H9 (cell line): Measurements from ENCODE around the gene STARD7. TPM values are rescaled to one million over a fixed set of nuclear protein-coding genes. Genes with fewer than 3 reads are reported as not detected.

Source experiments
- DNase-seq: peaks from one replicate; pipeline ENCODE4 v3.0.0-alpha.2; 2017
- H2AFZ ChIP-seq: one replicate; pipeline ENCODE4 v1.6.1; 2013; ENCODE audit warnings: mild to moderate bottlenecking, low read length, control low read depth, moderate library complexity
- H2AK5ac ChIP-seq: 2 replicates; pipeline ENCODE4 v1.6.1; 2013; ENCODE audit warnings: low read length, control low read depth, mixed read lengths; ENCODE audit not compliant: insufficient read length
- H2BK120ac ChIP-seq: one replicate; pipeline ENCODE4 v1.6.1; 2013; ENCODE audit warnings: low read depth, mild to moderate bottlenecking, low read length, control low read depth, inconsistent platforms; ENCODE audit not compliant: poor library complexity, severe bottlenecking
- H2BK12ac ChIP-seq: 2 replicates; pipeline ENCODE4 v1.6.1; 2013; ENCODE audit warnings: low read length, control low read depth, mixed read lengths, low read depth; ENCODE audit not compliant: insufficient read length
- H2BK15ac ChIP-seq: 2 replicates; pipeline ENCODE4 v1.6.1; 2013; ENCODE audit warnings: low read depth, low read length, control low read depth
- H2BK20ac ChIP-seq: one replicate; pipeline ENCODE4 v1.6.1; 2013; ENCODE audit warnings: low read depth, mild to moderate bottlenecking, low read length, control low read depth, inconsistent platforms; ENCODE audit not compliant: poor library complexity, severe bottlenecking
- H2BK5ac ChIP-seq: 2 replicates; pipeline ENCODE4 v1.6.1; 2013; ENCODE audit warnings: low read length, control low read depth, mixed read lengths; ENCODE audit not compliant: insufficient read length
- H3K14ac ChIP-seq: 2 replicates; pipeline ENCODE4 v1.6.1; 2013; ENCODE audit warnings: low read length, control low read depth; ENCODE audit not compliant: insufficient read depth
- H3K18ac ChIP-seq: 2 replicates; pipeline ENCODE4 v1.6.1; 2013; ENCODE audit warnings: low read depth, mild to moderate bottlenecking, mixed read lengths, low read length, control low read depth; ENCODE audit not compliant: insufficient read length
- H3K23ac ChIP-seq: 2 replicates; pipeline ENCODE4 v1.6.1; 2013; ENCODE audit warnings: low read length, control low read depth, mixed read lengths, low read depth; ENCODE audit not compliant: insufficient read length
- H3K23me2 ChIP-seq: 2 replicates; pipeline ENCODE4 v1.6.1; 2013; ENCODE audit warnings: low read depth, mild to moderate bottlenecking, mixed read lengths, low read length, control low read depth; ENCODE audit not compliant: insufficient read length, poor library complexity, severe bottlenecking
- H3K27ac ChIP-seq: 2 replicates; pipeline ENCODE4 v1.5.1; 2013; ENCODE audit warnings: low read length, control low read depth, mixed read lengths, low read depth; ENCODE audit not compliant: insufficient read length
- H3K27me3 ChIP-seq: 2 replicates; pipeline ENCODE4 v1.6.1; 2013; ENCODE audit warnings: low read length, control low read depth, inconsistent platforms; ENCODE audit not compliant: insufficient read depth
- H3K4ac ChIP-seq: 2 replicates; pipeline ENCODE4 v1.6.1; 2013; ENCODE audit warnings: low read depth, mild to moderate bottlenecking, control low read depth, inconsistent platforms, low read length, moderate library complexity
- H3K4me1 ChIP-seq: 2 replicates; pipeline ENCODE4 v1.6.1; 2013; ENCODE audit warnings: low read length, control low read depth, inconsistent platforms; ENCODE audit not compliant: insufficient read depth
- H3K4me2 ChIP-seq: 2 replicates; pipeline ENCODE4 v1.6.1; 2013; ENCODE audit warnings: low read length, control low read depth, mixed read lengths; ENCODE audit not compliant: insufficient read length, insufficient read depth
- H3K56ac ChIP-seq: 2 replicates; pipeline ENCODE4 v1.6.1; 2013; ENCODE audit warnings: low read depth, mild to moderate bottlenecking, mixed read lengths, low read length, control low read depth; ENCODE audit not compliant: insufficient read length
- H3K79me1 ChIP-seq: 2 replicates; pipeline ENCODE4 v1.6.1; 2013; ENCODE audit warnings: low read depth, mild to moderate bottlenecking, moderate library complexity, low read length, control low read depth, inconsistent platforms; ENCODE audit not compliant: insufficient read depth, poor library complexity, severe bottlenecking
- H3K79me2 ChIP-seq: 2 replicates; pipeline ENCODE4 v1.6.1; 2013; ENCODE audit warnings: low read length, control low read depth, inconsistent platforms; ENCODE audit not compliant: insufficient read depth
- H3K9ac ChIP-seq: 2 replicates; pipeline ENCODE4 v1.6.1; 2013; ENCODE audit warnings: low read length, control low read depth, mixed read lengths; ENCODE audit not compliant: insufficient read length; ENCODE audit errors: extremely low read depth
- H3K9me3 ChIP-seq: one replicate; pipeline ENCODE4 v1.6.1; 2013; ENCODE audit warnings: low read depth, low read length, inconsistent platforms; ENCODE audit not compliant: control insufficient read depth
- H3T11ph ChIP-seq: one replicate; pipeline ENCODE4 v1.6.1; 2013; ENCODE audit warnings: mild to moderate bottlenecking, low read length, control low read depth, inconsistent platforms
- H4K20me1 ChIP-seq: one replicate; pipeline ENCODE4 v1.6.1; 2013; ENCODE audit not compliant: control insufficient read depth, insufficient read length, insufficient read depth
- H4K5ac ChIP-seq: 2 replicates; pipeline ENCODE4 v1.6.1; 2013; ENCODE audit warnings: low read depth, mild to moderate bottlenecking, mixed read lengths, low read length, control low read depth; ENCODE audit not compliant: insufficient read length
- H4K8ac ChIP-seq: replicated peaks from 2 replicates; pipeline ENCODE4 v1.6.1; 2013; ENCODE audit warnings: low read length, control low read depth, mixed read lengths, low read depth; ENCODE audit not compliant: insufficient read length
- H4K91ac ChIP-seq: 2 replicates; pipeline ENCODE4 v1.6.1; 2013; ENCODE audit warnings: low read depth, mild to moderate bottlenecking, moderate library complexity, mixed read lengths, low read length, control low read depth; ENCODE audit not compliant: insufficient read length
- H3K27ac Mint-ChIP-seq, 3 experiments: 2 replicates in 2 of 3; 3 replicates in 1 of 3; pipeline ENCODE4 v1.8.0; 2020 to 2021; ENCODE audit warnings: mixed read lengths in 3 of 3, mild to moderate bottlenecking in 1 of 3, moderate library complexity in 1 of 3
- H3K27me3 Mint-ChIP-seq: 2 replicates; pipeline ENCODE4 v1.8.0; 2021; ENCODE audit warnings: low read depth, mild to moderate bottlenecking, moderate library complexity, mixed read lengths
- H3K36me3 Mint-ChIP-seq, 3 experiments: 2 replicates in 2 of 3; 3 replicates in 1 of 3; pipeline ENCODE4 v1.8.0; 2020 to 2021; ENCODE audit warnings: low read depth in 3 of 3, mixed read lengths in 3 of 3; ENCODE audit not compliant: insufficient read depth in 1 of 3
- H3K4me1 Mint-ChIP-seq, 2 experiments: 2 replicates each; pipeline ENCODE4 v1.8.0; 2020; ENCODE audit warnings: mixed read lengths in 2 of 2
- H3K4me3 Mint-ChIP-seq, 2 experiments: 2 replicates in 1 of 2; 3 replicates in 1 of 2; pipeline ENCODE4 v1.8.0; 2020 to 2021; ENCODE audit warnings: mild to moderate bottlenecking in 2 of 2, mixed read lengths in 2 of 2, moderate library complexity in 1 of 2
- H3K9me3 Mint-ChIP-seq, 2 experiments: 2 replicates in 1 of 2; 3 replicates in 1 of 2; pipeline ENCODE4 v1.8.0; 2020; ENCODE audit warnings: mild to moderate bottlenecking in 2 of 2, mixed read lengths in 2 of 2, moderate library complexity in 1 of 2
- CTCF ChIP-seq: fragments of 200-600 bp; sonication (generic); conservative IDR thresholded peaks from 3 replicates; pipeline ENCODE4 v1.8.0; 2021; ENCODE audit warnings: antibody characterized with exemption, mild to moderate bottlenecking
- WGBS: extraction: QIAGEN DNeasy Blood & Tissue Kit; methylation state at CpG from one replicate; pipeline ENCODE4 v1.1.7; 2013; ENCODE audit warnings: missing lambda C conversion rate, low lambda C conversion rate, mixed read lengths; ENCODE audit not compliant: insufficient read length; ENCODE audit errors: extremely low coverage; 5-methylcytosine and 5-hydroxymethylcytosine counted together
- total RNA-seq: library from RNA; stranded (reverse); gene quantifications from 2 replicates; pipeline ENCODE4 v1.2.1, GENCODE V29; 2021

The STARD7 gene
- total RNA-seq, 1 experiment from 2014 or later: 212 TPM

GRCh38 chr2:96153991-96154431 lies 54.6 kb downstream of the STARD7 start:
- Histone ChIP-seq H3K79me2 (no peaks in the 10 kb centered on the region), H3T11ph (no peak overlapping the region), H3K27ac (no peak overlapping the region), H4K8ac (no peak overlapping the region), H2AK5ac (no peak overlapping the region), H3K18ac (no peak overlapping the region), H2BK5ac (no peak overlapping the region), H3K9ac (no peak overlapping the region), H3K4ac (no peak overlapping the region; the same call in 1 of the 2 replicates), H3K23ac (no peak overlapping the region), H2BK20ac (no peak overlapping the region), H3K14ac (no peak overlapping the region), H3K23me2 (no peaks in the 10 kb centered on the region), H3K79me1 (no peaks in the 10 kb centered on the region), H4K91ac (no peak overlapping the region), H3K4me1 (no peaks in the 10 kb centered on the region; the same call in 1 of the 2 replicates), H4K20me1 (no peaks in the 10 kb centered on the region), H4K5ac (no peak overlapping the region), H2AFZ (no peak overlapping the region), H3K27me3 (no peaks in the 10 kb centered on the region), H3K4me2 (no peak overlapping the region), H3K56ac (no peak overlapping the region), H3K9me3 (no peaks in the 10 kb centered on the region), H2BK120ac (no peak overlapping the region), H2BK15ac (no peak overlapping the region), H2BK12ac (no peak overlapping the region)
- Mint-ChIP-seq H3K4me1 (peaks cover 21 to 37% of the 10 kb centered on the region in 2 experiments), H3K27me3 (peaks cover 2% of the 10 kb centered on the region; the same call in 1 of the 2 replicates), H3K36me3 (peaks cover 0 to 4% (median 0%) of the 10 kb centered on the region in 3 experiments; a peak in 2 of 7 replicates), H3K4me3 (no peak overlapping the region), H3K9me3 (0 out of 5 replicates have a peak, but pooled peaks cover 0 to 3% of the 10 kb centered on the region in 2 experiments), H3K27ac (no peak overlapping the region)
- DNase-seq: peak; percentile 36
- TF ChIP-seq CTCF: peak; percentile 19; the same call in 1 of the 3 replicates
- whole genome bisulfite sequencing: no CpG with 5 or more reads among the region's 7 CpGs
